Dedifferentiated amniotic fluid mesenchymal stem cell (primary cell): ENCODE measurements around the gene ZBTB25.
A peak's percentile ranks its signal among the peaks of the same experiment; 100 is the strongest.
"Not testable (repeated sequence)": the region's sequence is repeated elsewhere in the genome, so short reads cannot be mapped to it uniquely, and the experiment has no call there.

ENCODE experiments used
- DNase-seq: peaks from one replicate; pipeline ENCODE4 v3.0.0-alpha.2; 2016; ENCODE audit errors: extremely low spot score

ZBTB25 gene

GRCh38 chr14:64503434-64504309, at the start of gene ZBTB25:
TSS of gene ZBTB25 (minus strand) at chr14:64503838. CDS start at chr14:64490533, 13,305 bp downstream.
- peak; percentile 88 for DNase-seq

- DNase-seq, result no peak
These were observed 47.1 kb upstream of the ZBTB25 start for GRCh38 chr14:64550621-64551333.

- no peak for DNase-seq
These were observed 46.4 kb upstream of the ZBTB25 start, which contains the start of gene PPP1R36 for GRCh38 chr14:64549791-64550620. TSS of gene PPP1R36 (plus strand) at chr14:64549961. CDS start at chr14:64549998, 37 bp downstream.

- DNase-seq, result no peak
These were observed 45.4 kb upstream of the ZBTB25 start for GRCh38 chr14:64549016-64549415.

- no peak for DNase-seq
These were observed 41.1 kb upstream of the ZBTB25 start for GRCh38 chr14:64544607-64545312.

- no peak for DNase-seq
These were observed 39.2 kb upstream of the ZBTB25 start for GRCh38 chr14:64542836-64543201.

- DNase-seq, result no peak
These were observed 38.6 kb upstream of the ZBTB25 start for GRCh38 chr14:64541972-64542835.

- no peak for DNase-seq
These were observed 37.8 kb upstream of the ZBTB25 start for GRCh38 chr14:64541261-64541971.

- DNase-seq, result peak; percentile 99
These were observed 36.9 kb upstream of the ZBTB25 start, which contains the start of gene HSPA2 for GRCh38 chr14:64540208-64541202. TSS of gene HSPA2 (plus strand) at chr14:64540741. CDS start at chr14:64540850, 109 bp downstream.

- no peak for DNase-seq
These were observed 33.0 kb upstream of the ZBTB25 start for GRCh38 chr14:64536488-64537245.

GRCh38 chr14:64531567-64531966, 27.9 kb upstream of the ZBTB25 start:
- no peak for DNase-seq

GRCh38 chr14:64525354-64525753, 21.7 kb upstream of the ZBTB25 start:
- no peak for DNase-seq

GRCh38 chr14:64522591-64523355, 19.1 kb upstream of the ZBTB25 start:
- DNase-seq, result no peak

- no peak for DNase-seq
These were observed 17.1 kb upstream of the ZBTB25 start for GRCh38 chr14:64520699-64521098.

GRCh38 chr14:64518229-64518628, 14.6 kb upstream of the ZBTB25 start:
- no peak for DNase-seq

GRCh38 chr14:64517667-64518066, 14.0 kb upstream of the ZBTB25 start:
- DNase-seq, result not testable (repeated sequence)

GRCh38 chr14:64516969-64517368, 13.3 kb upstream of the ZBTB25 start:
- no peak for DNase-seq
